GM10266 (cell line): ENCODE data around the gene UBE2F.
"Not testable (repeated sequence)": the region's sequence is repeated elsewhere in the genome, so short reads cannot be mapped to it uniquely, and the experiment has no call there.

ENCODE experiments used
- DNase-seq: peaks from one replicate; pipeline ENCODE4 v3.0.0; 2012; ENCODE audit errors: extremely low spot score
- TF ChIP-seq, protein P1 (sequence below): IDR thresholded peaks from 2 replicates; pipeline ENCODE4 v1.5.1; 2012; ENCODE audit warnings: mild to moderate bottlenecking, low read depth; ENCODE audit not compliant: control insufficient read depth, insufficient read depth; ENCODE audit errors: missing control alignments

UBE2F gene

DNA sequence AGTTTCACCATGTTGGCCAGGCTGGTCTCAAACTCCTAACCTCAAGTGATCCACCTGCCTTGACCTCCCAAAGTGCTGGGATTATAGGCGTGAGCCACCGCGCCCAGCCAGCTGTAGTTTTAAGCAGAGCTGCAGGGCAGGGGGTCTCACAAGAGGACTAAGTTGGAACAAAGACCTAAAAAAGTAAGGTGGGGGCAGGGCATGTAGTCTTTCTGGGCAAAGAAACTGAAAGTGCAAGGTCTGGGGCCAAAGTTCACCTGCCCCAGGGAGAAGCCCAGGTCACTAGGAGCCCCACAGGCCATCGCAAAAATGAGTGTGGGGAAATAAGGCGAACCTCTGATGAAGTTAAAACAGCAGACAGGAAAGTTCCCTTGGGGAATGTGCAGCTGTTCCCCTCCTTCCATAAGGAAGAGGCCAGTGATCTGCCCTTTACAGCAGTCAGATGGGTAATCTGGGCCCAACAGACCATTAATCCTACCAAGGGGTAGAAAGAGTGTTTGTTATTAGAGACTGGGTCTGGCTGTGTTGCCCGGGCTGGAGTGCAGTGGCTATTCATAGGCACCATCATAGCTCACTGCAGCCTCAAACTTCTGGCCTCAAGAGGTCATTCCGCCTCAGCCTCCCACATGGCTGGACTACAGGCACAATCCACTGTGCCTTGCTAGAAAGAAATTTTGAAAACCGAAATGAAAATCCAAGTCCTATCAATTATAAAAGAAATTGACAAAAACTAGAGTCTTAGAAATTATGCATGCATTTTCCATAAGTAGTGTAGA is 96.8 kb downstream of the UBE2F start:
- TF ChIP-seq, protein P1, sequence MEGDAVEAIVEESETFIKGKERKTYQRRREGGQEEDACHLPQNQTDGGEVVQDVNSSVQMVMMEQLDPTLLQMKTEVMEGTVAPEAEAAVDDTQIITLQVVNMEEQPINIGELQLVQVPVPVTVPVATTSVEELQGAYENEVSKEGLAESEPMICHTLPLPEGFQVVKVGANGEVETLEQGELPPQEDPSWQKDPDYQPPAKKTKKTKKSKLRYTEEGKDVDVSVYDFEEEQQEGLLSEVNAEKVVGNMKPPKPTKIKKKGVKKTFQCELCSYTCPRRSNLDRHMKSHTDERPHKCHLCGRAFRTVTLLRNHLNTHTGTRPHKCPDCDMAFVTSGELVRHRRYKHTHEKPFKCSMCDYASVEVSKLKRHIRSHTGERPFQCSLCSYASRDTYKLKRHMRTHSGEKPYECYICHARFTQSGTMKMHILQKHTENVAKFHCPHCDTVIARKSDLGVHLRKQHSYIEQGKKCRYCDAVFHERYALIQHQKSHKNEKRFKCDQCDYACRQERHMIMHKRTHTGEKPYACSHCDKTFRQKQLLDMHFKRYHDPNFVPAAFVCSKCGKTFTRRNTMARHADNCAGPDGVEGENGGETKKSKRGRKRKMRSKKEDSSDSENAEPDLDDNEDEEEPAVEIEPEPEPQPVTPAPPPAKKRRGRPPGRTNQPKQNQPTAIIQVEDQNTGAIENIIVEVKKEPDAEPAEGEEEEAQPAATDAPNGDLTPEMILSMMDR, result no peak
- DNase-seq, result no peak

GRCh38 chr2:238064376-238064775 is 97.6 kb downstream of the UBE2F start:
- TF ChIP-seq, protein P1, result no peak
- no peak for DNase-seq

DNA sequence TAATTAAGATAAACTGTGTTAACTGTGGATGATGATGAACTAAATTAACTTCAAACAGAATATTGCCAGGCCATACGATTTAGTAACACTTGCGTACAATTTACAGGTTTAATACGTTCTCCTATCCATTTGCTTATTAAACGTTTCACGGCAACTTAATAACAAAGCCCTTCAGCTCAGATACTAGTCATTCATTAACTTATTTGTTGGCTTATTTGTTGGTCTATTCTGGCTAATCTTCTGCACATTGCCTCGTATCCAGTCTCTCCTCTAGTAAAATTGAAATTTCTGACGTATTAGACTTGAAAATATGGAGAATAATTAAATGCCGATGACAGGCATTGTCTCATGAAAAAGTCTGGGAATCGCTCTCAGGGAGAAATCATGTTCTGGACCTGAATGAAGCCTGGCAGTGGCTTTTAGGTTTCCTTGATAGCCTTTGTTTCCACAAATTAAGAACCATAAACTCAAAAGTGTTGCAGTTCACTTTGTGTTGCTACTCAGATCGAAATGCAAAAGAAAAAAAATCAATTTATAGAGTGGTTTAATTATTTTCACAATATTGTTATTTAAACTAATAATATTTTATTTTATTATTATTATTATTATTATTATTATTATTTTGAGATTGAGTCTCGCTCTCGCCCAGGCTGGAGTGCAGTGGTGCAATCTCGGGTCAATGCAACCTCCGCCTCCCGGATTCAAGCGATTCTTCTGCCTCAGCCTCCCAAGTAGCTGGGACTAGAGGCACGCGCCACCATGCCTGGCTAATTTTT is 98.4 kb downstream of the UBE2F start:
- no peak for DNase-seq
- TF ChIP-seq, protein P1, result no peak

DNA sequence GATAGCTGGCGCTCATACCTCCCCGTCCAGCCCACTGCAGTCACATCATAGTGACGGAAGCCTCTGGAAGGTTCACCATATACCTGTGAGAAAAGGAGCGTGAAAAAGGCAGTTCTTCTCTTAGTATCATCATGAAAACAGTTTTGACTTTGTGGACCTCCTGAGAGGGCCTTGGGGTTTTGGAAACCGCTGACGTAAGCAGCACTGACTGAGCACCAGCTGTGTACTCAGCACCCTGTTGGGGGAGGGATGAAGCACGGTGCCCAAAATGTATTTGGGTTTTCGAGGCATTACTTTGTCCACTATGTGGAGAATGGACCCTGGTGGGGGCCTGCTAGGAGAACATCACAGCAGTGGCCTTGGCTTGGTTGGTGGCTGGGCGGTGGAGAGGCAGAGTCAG is 99.4 kb downstream of the UBE2F start:
- TF ChIP-seq, protein P1, result no peak
- DNase-seq, result no peak

DNA sequence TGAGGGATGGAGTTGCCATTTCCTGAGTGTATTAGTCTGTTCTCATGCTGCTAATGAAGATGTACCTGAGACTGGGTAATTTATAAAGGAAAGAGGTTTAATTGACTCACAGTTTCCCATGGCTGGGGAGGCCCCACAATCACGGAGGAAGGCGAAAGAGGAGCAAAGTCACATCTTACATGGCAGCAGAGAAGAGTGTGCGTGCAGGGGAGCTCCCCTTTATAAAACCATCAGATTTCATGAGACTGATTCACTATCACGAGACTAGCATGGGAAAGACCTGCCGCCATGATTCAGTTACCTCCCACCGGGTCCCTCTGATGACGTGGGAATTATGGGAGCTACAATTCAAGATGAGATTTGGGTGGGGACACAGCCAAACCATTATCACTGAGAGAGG is 99.9 kb downstream of the UBE2F start:
- not testable (repeated sequence) for DNase-seq

DNA sequence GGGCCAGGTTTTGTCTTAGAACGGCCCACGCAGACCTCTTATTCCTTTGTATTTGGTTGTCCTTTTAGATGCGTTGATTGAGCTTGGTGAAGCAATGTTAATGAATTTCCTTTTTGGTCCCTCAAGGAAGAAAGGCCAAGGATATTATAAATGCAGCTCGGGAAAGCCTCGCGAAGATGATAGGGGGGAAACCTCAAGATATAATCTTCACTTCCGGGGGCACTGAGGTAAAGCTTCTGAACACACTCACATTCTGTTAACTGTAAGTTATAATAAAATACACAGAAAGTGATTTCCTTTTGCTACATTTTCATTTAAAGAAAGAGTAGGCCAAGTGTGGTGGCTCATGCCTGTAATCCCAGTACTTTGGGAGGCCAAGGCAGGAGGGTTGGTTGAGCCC is 101.1 kb downstream of the UBE2F start:
- no peak for DNase-seq
- TF ChIP-seq, protein P1, result no peak

- DNase-seq, result no peak
- TF ChIP-seq, protein P1, result no peak
These were observed 102.4 kb downstream of the UBE2F start for GRCh38 chr2:238069021-238069709.
